ENCODE measurements around the gene TLR10.

DNA sequence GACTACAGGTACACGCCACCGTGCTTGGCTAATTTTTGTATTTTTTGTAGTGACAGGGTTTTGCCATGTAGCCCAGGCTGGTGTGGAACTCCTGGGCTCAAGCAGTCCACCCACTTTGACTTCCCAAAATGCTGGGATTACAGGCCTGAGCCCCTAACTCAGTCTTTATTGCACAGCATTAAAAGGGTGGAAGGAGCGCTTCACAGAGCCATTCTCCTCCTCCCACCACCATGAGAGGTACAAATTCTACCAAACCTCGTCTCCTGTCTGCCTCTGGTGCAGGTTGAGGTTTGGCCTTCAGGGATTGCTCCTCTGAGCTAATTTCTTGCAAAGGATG, 52.3 kb downstream of the TLR10 start:
- TF ChIP-seq CTCF (IDR thresholded peaks at IDR 0.05; ENCODE audit: borderline replicate concordance, extremely low read depth, low read length, poor library complexity, severe bottlenecking) (no peak), EZH2 (IDR thresholded peaks at IDR 0.05; ENCODE audit: borderline replicate concordance, low read depth, low read length, severe bottlenecking) (no peak)
